Stimulated activated CD4-positive, alpha-beta T cell treated with anti-CD3 and anti-CD28 coated beads, TNF-alpha, amount 100 ng/mL, for 1 hour (primary cell): ENCODE measurements around the gene TTC19.
A peak's percentile ranks its signal among the peaks of the same experiment; 100 is the strongest.
"Not testable (repeated sequence)": the region's sequence is repeated elsewhere in the genome, so short reads cannot be mapped to it uniquely, and the experiment has no call there.

Experiments
- DNase-seq, 3 donors: peaks; one replicate each; pipeline ENCODE4 v3.0.0-alpha.2; 2020; ENCODE audit warnings: low read depth in 3 of 3, low spot score in 1 of 3

The TTC19 gene

DNA sequence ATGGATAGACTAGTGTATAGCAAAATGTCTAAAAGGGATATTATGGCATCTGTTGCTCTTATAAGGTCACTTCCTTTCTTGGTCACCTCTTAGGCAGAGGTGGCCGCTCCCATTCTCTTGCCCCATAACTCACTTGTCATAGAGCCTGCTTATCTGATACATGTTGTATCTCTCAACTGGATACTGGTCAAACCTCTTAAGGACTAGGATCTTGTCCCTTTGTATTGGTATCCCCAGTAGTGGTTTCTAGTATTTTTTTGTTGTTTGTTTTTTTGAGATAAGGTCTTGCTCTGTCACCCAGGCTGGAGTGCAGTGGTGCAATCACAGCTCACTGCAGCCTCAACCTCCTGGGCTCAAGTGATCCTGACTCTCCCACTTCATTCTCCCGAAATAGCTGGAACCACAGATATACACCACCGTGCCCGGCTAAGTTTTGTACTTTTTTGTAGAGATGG, 27.1 kb upstream of the TTC19 start:
- no peak for DNase-seq

DNA sequence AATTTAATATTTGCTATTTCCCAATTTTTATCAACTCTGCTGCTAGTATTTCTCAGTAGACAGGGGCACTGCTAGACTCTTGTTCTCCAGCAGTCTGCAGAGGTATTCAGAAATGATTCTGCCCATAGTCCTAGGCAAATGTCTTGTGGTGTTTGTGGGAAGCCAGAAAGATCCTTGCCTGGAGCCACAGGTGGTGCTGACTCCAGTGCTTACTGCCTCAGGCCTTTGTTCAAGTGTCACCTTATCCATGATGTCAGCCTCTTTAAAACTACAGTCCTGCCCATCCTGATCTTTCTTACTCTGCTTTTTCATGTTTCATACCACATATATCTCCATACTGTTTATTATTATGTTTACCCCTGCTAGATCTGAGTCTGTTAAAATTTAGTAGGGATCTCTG, 26.6 kb upstream of the TTC19 start:
- no peak for DNase-seq

DNA sequence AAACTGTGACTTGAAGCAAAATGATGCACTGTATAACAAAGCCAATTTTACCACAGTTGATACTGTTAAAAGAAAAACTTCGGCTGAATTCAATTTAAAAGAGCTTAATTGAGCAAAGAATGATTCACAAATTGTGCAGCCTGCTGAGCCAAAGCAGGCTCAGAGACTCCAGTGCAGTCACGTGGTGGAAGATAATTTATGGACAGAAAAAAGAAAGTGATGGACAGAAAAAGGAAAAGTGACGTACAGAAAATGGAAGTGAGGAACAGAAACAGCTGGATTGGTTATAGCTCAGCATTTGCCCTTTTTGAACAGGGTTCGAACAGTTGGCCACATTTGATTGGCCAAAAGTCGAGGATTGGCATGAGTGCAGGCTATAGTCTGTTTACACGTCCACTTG, 25.8 kb upstream of the TTC19 start:
- DNase-seq = no peak

DNA sequence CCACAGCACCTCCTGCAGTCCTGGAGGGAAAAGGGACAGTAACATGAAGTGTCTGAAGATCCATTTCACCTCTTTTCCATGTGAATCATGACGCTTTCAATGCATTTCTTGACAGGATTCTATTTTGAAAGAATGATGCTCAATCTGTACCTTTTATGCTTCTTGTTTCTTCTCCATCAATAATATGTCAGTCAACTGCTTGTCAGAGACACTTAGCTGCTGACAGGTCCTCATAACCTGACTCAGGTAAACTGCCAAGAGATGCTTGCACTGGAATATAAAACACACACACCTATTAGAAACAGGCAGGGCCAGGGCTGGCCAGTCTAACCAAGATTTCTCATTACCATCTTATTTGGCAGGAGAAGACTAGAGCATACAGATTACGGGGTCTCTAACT, 21.7 kb upstream of the TTC19 start:
- DNase-seq = no peak

DNA sequence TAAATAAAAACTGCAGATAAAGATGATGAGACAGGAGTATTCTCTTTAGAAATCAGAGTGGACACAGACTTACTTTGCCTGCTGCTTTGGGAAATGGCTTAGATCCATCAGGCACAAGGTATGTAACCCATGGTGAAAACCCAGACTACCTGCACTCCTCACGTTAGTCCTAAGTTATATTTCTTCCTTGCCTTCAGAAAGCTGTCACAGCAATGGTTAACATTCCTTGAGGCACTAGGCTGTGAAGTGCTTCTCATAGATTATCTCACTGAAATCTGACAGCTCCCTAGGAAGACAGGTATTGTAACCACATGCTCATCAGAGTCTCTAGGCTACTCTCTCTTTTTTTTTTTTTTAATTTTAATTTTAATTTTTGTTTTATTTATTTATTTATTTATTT, 21.0 kb upstream of the TTC19 start:
- no peak for DNase-seq

DNA sequence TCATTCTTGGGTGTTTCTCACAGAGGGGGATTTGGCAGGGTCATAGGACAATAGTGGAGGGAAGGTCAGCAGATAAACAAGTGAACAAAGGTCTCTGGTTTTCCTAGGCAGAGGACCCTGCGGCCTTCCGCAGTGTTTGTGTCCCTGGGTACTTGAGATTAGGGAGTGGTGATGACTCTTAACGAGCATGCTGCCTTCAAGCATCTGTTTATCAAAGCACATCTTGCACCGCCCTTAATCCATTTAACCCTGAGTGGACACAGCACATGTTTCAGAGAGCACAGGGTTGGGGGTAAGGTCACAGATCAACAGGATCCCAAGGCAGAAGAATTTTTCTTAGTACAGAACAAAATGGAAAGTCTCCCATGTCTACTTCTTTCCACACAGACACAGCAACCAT, 20.6 kb upstream of the TTC19 start:
- not testable (repeated sequence) for DNase-seq

DNA sequence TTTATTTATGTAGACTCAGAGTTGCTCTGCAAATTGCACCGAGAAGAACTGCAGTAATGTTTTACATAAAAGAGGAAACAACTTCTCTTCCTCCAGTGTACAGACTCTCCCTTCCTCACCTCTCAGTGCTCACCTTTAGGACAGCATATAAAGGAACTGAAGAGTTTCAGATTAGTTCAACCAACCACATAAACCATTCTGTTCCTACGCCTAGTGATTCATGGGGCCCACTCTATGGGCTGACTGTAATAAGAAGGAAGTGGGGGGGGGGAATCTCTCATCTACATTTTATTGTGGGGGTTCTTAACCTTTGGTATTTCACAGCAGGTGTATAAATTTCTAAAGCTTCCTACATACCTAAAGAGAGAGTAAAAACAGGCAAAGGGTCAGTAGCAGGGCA, 18.4 kb upstream of the TTC19 start:
- DNase-seq = no peak

DNA sequence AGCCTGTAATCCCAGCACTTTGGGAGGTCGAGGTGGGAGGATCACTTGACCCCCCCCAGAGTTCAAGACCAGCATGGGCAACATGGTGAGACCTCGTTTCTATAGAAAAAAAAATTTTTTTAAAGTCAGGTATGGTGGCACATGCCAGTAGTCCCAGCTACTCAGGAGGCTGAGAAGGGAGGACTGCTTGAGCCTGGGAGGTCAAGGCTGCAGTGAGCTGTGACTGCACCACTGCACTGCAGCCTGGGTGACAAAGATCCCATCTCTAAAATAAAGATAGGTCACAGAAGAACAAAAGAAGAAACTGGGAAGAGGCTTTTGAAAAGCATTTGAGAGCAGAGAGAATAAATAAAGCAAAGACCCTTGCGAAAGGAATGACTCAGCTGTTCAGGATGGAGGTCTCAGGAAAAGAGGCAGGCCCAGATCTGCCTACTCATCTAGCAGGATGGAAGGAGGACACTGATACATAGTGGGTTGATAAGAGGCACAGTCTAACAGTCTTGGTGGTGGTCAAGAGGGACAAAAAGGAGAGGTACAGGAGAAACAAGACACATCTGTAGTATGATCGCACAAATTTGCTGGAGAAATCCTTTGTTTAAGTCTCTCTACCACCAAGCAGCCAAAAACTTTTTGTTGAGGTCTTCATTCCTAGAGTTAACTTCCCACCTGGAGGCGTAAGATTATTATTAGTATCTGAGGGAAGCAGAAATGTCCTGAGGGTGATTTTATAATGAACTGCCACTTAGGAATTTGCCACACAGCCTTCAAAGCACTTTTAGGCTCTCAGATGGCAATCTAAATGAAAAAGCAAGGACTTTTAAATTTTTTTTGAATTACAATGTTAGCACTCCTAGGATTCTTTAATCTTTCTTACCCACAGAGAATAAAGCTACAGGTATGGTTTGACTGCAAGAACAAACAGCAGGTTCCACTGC, 17.7 kb upstream of the TTC19 start:
- DNase-seq = no peak

DNA sequence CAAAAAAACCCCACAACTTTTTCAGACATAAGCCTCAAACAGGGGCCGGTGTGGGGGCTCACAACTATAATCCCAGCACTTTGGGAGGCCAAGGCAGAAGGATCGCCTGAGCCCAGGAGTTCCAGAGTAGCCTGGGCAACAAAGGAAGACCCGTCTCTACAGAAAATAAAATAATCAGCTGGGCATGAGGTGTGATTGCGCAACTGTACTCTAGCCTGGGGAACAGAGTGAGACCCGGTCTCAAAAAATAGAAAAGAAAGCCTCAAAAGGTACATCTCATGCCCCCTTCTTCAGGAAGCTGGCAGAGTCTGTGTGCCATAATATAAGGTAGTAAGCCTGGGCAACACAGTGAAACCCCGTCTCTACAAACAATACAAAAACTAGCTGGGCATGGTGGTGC, 3.3 kb upstream of the TTC19 start:
- DNase-seq = no peak

DNA sequence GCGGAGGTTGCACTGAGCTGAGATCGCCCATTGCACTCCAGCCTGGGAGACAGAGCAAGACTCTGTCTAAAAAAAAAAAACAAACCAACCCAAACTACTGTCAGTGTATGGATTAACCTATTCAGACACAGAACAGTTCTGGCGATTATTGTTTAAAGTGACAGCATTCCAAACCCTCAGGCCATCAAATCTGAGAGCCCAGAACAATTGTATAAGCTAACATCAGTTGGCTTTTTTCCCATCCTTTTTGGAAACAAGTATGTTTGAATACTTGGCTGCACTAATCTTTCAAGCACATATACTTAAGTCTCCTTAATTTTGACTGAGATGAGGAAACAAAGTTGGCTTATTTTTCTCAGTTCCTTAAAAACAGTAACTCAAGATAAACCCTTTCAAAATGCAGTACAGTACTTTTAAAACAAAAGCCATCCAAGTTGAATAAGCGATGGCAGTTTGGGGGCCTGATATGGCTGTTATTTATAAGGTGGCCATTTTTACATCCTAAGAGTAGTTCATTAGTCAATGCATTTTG, 1.5 kb upstream of the TTC19 start:
- no peak for DNase-seq

DNA sequence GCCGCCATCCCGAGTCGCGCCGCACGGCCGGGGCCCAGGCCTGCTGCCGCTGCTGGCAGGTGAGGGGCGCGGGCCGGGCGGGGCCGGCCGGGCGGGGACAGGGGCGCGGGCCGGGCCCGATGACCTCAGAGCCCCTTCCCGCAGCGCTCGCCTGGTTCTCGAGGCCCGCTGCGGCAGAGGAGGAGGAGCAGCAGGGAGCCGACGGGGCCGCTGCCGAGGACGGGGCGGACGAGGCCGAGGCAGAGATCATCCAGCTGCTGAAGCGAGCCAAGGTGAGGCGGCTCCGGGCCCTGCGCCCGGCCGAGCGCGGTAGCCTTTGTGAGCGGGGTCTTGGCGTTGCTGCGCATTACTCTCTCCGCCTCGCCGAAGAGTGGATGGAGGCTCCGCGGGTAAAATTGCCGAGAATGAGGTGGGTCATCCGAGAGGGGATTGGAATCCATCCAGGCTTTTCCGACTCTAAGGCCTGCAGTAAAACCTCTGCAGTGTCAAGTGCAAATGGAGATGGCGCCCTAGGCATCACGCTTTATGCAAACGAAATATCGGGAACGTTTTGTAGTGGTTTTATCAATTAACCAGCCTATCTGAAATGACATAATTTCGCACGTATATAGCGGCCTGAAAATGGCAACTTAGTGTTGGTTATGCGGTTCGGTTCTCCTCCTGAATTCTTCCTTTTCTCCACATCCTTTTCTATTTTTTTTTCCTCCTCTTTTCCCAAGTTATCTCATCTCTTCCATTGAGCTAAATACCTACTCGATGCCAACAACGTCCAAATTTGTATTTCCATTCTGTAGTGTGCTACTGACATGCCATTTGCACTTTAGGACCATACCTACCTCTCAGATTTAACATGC, 577 bp downstream of the TTC19 start:
- DNase-seq = peak in 1 of 3 donors; percentile 7

DNA sequence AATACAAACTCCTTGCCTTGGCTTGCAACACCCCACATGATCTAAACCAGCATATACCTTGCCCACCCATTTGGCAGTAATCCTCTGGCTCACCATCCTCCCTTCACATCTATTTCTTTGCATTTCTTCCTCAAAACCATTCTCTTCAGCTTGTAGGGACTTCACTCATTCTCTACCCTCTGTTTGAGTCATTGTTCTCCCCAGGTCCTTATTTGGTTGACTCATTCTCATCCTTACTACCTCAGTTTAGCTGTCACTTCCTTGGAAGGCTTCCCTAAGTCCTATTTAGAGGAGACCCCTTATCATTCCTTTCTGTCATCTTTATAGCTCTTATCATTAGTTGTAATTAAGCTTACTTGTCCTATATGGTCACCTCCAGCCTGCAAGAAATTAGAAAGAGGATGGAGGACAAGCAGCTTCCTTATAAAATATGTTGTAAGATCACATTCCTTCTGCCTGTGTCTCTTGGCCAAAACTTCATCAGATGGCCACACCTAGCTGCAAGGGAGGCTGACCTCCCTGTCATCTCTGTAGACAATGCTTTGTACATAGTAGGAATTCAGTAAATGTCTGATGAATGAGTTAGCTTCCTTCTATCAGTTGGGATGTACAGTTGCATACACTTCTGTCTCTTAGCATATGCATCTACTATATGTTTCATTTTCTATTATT, 1.7 kb downstream of the TTC19 start:
- no peak for DNase-seq

DNA sequence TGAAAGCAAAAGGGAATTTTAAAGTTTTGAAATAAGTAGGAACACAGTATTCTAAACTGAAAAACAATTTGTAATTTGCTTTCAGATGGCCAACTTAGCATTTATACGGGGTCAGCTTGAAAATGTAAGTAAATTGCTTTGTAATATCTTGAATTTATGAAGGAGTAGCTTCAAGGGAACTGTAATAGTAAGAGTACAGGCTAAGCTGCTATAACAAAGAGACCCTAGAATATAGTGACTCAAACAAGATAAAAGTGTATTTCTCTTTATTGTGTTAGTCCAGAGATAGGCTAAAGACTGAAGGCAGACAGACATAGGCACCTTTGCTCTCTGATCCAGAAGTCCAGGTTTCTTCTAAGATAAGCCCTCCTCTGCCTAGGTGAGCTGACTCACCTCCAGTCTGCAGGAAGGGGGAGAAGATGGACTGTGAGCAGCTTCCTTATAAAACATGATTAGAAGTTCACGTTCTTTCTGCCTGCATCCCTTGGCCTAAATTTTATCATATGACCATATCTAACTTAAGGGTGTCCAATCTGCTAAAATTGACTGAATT, 3.2 kb downstream of the TTC19 start:
- no peak for DNase-seq

DNA sequence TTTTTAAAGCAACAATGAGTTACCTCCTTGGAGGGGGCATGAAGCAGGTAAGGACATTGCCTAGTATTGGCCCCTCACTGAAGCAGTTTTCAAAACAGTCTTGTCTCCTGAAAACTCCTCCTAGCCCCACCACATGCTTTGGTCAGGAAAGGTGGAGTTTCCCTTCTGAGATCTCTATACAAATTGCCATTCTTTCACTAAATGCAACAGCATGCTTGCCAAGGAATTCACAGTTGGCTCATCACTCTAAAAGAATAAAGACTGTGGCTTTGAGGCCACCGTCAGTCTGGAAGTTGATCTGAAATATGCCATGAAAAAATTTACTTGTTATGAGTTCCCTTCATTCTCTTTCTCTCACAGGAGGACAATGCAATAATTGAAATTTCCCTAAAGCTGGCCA, 4.2 kb downstream of the TTC19 start:
- no peak for DNase-seq

DNA sequence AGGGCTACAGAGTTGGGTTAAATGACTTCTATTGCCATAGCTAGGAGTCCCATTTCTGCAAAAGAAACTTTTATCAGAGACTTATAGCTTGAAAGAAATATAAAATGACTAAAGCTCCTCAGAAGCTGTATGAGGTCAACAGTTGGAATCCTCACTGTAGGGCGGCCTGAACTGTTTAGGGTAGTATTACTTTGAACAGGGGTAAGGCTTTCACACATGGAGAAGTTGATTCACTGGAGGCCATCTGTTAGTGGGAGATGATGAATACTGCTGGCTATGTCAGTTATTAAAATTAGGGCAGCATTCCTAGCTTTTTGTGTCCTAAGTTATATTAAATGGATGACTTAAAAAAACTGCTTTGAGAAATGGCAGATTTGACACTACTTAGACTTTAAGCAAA, 6.0 kb downstream of the TTC19 start:
- DNase-seq = no peak

DNA sequence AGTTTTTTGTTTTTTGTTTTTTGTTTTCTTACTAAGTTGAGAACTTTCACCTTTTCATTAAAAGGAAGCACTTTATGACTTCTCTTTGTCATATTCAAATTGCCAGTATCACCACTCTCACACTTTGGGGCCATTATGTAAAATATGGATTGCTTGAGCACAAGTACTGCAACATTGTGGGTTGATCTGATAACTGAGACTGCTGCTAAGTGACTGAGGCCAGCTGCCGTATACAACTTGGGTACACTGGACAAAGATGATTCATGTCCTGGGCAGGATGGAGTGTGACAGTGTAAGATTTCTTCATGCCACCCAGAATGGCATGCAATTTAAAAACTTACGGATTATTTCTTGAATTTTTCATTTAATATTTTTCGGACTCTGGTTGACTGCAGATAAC, 7.8 kb downstream of the TTC19 start:
- no peak for DNase-seq

DNA sequence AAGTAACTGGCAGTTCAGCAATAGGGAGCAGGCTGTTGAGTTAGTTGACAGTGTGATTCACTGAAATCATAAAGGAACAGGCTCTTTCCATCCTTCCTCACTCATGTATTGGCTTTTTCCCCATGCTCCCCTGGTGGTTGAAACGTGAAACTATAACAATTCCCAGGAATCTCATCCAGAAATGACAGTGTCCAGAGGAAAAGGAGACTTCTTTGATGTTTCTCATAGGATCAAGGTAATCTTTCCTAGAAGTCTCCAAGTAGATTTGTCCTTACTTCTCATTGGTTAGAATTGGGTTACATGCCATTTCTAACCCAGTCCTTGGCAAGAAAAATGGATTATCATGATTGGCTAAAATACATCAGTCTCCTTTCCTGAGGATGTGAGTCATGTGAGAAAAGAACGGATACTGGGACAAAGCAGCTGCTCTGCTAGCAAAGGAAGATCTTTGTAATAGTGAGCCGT, 14.4 kb downstream of the TTC19 start:
- no peak for DNase-seq

DNA sequence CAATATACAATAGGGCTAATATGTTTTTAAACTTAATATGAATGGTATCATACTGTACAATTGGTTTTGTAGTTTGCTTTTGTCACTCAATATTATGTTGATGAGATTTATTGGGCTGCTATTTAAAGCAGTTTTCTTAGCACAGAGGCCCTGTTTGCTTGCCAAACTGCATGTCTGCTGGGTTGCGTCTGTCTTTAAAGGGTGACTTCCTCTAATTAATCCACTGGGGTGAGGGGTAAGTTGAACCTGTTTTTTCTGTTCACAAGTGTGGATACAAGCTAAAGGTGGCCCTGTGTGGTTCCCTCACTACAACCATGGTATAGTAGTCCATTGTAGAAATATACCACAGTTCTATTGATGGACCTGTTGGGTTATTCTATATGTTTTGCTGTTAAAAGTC, 19.7 kb downstream of the TTC19 start:
- DNase-seq = no peak

DNA sequence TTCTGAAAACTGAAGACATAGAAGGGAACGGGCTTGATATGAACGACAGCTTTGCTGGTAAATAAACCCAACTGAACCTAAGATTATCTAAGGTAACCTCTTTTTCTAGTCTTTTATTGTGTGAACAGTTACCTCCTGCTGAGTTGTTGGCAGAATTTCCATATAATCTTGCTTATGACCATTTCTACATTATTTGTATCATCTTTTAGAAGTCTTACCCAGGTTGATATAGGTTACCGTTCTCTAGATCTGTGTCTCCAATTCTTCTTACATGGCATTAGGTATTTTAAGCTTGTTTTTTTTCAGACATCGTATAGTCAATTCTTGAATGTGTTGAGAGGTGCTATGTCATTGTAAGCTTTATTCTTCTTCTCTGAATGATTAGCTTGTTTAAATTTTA, 24.3 kb downstream of the TTC19 start:
- DNase-seq = no peak

DNA sequence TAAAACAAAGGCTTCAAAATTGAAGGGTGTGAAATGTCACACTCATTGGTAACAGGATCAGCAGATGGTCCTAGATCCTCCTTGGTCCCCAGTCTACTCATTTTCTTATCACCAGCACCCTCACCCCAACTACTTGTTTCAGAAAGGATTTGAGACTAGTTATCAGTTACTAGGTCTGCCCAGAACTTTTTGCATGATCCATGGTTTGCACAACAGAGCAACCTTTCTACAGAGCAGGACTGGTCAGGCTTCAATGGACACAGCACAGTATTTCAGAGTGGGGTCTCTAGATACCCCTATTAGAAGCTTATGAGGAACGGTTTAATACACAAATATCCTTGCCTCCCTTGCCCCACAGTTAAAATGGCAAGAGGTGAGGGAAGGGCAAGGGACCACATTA, 25.6 kb downstream of the TTC19 start:
- DNase-seq = no peak

DNA sequence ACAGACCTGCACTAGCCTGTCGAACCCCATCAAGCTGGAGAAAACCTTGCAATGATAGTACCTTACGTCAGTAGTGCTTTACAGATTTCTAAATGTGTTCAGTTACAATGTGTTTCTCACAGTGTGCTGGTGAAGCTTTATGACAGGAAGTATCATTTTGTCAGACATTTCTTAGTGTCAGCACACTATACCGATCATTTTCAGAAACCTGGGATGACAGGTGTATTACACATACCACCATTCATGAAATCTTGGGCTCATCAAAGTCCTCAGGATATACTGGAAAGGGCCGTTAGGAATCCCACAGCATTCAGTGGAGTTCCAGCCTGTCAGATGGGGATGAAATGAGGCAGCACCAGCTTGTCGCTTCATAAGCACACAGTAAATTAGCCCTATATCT, 27.3 kb downstream of the TTC19 start:
- no peak for DNase-seq
